Activated T-cell treated with anti-CD3 and anti-CD28 coated beads for 48 hours (primary cell): ENCODE data around the gene USP11.
"Not testable (repeated sequence)": the region's sequence is repeated elsewhere in the genome, so short reads cannot be mapped to it uniquely, and the experiment has no call there.

Experiments
- DNase-seq: peaks from one replicate; pipeline ENCODE4 v3.0.0-alpha.2; 2020; ENCODE audit warnings: low read depth

USP11 gene

DNA sequence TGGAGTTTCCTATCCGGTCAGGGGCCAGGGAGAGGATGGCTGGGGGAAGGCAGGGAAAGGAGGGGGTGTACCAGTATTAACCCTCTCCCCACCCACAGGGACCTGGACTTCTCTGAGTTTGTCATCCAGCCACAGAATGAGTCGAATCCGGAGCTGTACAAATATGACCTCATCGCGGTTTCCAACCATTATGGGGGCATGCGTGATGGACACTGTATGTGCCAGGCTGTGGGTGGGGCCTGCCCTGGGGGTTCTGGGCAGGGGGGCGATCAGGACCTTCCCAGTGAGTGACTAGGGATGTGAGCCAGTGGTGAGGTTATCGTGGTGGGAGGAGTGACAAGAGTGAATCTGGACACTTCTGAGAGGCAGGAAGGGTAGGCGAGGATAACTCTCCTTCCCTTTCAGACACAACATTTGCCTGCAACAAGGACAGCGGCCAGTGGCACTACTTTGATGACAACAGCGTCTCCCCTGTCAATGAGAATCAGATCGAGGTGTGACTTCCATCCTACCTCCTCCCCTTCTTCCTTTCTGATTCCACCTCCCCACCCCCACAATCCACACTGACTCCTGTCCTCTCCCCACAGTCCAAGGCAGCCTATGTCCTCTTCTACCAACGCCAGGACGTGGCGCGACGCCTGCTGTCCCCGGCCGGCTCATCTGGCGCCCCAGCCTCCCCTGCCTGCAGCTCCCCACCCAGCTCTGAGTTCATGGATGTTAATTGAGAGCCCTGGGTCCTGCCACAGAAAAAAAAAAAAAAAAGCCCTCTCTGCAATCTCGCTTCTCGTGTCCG is 14.6 kb downstream of the USP11 start:
- peak; percentile 3 for DNase-seq

DNA sequence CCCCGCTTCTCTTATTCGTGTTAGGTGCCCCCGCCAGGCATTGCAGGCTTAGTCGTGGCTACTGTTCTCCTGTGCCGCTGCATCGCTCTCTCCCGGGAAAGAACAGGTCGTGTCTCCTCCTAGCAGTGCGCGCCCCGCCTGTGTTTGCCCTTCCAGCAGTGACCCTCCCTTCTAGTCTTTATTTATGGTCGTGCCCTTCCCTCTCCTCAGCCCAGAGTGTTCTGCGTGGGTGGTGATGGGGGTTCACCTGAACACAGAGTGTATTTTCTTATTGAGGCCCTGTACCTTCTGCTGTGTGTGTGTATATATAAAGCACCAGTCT is 15.2 kb downstream of the USP11 start:
- DNase-seq: no peak

DNA sequence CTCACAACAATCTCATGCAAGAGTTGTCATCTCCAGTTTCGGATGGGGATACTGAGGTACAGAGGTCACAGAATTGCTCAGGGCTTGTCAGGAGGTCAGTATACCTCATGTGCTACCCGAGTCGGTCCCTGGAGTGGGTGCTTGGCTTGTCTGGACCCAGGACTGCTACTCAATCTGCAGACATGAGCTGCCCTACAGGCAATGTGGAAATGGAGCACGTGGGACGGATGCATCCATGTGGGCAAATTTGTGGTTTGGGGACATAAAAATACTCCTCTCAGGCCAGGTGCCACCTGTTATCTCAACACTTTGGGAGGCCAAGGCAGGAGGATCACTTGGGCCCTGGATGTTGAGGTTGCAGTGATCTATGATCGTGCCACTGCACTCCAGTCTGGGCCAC is 15.8 kb downstream of the USP11 start:
- no peak for DNase-seq

DNA sequence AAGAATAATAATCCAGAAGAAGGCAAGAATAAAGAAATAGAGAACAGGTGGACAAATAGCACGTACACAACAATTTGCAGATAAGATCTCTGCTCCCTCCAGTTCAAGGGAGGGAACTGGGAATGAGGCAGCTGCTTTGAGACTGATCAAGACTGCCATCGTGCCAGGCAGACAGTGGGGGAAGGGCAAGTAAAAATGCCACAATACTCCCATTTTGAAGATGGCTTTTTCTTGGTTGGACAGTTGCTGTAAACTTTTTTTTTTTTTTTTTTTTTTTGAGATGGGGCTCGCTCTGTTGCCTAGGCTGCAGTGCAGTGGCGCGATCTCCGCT is 17.2 kb downstream of the USP11 start:
- DNase-seq: no peak

DNA sequence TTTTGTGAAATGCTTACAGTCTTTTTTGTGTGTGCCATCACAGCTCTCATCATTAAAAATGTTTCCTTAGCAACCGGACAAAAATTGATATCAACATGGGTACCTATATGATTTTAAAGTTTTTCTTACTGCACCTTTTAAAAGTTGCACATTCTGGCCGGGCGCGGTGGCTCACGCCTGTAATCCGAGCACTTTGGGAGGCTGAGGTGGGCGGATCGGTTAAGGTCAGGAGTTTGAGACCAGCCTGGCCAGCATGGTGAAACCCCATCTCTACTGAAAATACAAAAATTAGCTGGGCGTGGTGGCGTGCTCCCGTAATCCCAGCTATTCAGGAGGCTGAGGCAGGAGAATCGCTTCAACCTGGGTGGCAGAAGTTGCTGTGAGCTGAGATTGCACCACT is 24.8 kb downstream of the USP11 start:
- DNase-seq: not testable (repeated sequence)

DNA sequence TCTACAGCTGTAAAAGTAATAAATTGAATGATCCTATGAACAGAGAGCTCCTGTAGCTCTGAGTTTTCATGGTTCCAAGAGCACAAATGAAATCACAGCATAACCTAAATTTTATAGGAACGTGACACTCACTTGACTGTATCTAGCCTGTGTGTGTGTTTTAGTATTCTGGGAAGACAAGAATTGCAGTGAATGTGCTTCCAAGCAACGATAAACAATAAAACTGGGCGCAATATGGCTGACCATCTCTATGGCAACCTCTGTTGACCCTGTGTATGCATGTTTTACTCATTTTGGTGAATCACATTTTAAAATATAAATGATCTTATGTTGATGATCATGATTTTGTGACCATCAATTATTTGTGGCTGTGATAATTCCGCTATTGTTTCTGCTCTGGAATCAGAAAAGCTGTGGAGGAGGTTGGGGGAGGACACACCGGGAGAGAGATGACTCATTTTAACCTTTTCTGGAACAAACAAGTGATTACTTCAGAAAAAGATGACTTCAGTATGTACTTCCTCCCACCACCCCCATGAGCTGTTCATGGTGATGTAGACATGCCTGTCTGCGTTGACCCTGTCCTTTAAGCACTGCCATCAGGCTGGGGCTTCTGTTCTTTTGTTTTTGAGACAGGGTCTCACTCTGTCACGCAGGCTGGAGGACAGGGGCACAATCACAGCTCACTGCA is 31.8 kb downstream of the USP11 start:
- DNase-seq: no peak

DNA sequence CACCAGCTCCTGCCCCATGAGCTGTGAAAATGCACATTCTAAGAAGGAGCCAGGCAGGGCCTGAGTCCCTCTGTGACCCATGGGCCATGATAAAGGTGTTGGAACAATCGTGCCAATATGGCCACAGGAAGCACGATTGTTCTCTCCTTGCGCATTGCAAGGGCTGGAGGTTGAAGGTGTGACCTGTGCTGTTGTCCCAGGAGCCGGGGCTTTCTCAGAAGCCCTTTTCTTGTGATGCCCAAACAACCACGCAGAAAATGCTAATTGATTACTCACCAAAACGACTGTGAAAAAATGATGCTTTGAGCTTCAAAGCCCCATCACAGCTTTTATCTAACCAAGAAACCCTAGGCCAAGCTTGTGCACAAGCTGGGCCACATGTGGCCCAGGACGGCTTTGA is 33.8 kb downstream of the USP11 start:
- no peak for DNase-seq

DNA sequence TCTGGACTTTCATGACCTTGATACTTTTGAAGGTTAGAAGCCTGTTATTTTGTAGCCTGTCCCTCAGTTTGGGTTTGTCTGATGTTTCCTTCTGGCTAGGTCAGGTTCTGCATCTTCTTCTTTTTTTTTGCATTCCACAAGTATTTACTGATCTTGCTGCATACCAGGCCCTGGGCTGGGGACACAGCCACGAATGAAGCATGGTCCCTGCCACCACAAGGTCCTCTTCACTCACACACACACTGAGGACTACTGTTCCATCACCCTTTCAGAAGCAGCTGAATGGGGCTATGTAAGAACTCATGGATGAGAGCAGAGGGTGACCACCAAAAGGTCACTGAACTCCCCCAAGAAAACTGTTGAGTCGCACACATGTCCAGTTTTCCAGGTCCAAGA is 39.2 kb downstream of the USP11 start:
- no peak for DNase-seq

DNA sequence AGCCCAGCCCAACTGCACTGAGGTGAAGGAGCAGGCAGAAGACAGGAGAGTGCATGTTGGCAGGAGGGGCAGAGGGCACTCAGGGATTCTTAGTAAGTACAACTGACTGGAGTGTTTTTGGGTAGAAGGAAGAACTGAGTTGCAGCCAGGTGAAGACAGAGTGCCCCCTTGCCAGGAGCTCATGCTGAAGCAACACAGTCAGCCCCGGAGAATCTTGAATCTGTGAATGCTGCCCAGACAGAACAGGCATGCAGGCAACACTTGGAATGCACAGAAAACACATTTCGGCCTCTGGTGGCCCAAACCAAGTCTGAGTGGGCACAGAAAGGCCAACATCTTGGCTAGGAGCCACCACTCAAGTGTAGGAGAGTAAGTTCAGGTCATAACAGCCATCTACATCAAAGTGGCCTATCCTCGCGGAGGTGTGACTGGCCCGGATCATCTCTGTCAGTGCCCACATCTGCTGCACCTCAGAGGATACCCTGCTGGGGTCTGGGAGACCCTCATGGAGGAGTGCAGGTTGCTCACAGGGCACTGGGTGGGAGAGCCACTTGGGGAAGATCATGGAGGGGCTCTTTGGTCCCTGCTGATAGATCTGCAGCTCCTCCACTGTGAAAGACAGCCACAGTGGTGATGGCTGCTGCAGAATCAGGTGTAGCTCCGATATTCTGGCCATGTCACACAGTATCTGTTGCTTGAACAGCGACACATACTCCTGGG is 40.4 kb downstream of the USP11 start:
- DNase-seq: no peak

DNA sequence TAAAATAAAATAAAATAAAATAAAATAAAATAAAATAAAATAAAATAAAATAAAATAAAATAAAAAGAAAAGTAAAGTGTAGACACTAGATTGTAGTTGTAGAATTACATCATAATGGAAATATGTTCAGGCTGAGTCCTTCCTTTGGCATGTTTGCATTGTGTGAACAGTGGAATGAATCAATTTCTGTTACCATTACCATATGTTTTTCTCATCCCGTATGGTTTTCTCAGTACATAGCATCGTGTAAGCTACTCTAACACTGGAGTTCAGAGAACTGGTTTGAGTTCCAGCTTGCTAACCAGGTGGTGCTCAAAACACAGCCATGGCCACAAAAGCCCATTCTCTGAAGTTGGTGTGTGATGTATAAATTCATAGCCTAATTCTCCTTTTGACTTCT is 45.9 kb downstream of the USP11 start:
- no peak for DNase-seq

DNA sequence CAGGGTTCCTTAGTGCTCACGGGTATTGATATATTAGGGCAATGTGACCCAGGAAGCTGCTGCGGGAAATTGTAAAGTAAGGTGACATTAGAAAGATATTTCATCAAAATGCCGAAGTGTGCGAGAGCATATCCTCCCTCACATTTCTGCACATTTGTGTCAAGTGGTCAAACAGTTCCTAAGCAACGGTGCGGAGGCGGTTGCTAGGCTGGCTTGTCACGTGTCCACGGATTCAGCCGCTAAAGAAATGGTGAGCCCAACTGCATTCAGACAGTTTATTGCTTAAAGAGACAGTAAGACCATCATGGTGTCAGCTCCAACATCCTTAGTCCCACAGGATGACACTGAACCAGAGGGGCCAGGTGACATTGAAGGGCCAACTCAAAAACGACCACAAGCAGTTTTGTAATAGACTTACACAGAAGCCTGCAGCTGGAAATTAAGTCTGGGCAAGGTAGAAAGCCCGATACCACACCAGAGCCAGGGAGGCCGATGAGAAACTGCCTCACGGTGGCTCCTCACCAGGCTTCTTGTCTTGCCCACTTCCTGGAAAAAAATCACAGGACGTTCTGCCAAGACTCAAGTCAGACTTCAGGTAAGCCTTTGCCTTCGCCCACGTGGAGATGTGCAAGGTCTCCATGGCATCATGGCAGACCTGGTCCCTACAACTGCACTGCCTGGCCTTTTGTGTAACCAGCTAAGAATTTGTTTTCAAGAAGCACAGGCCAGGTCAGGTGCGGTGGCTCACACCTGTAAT is 50.4 kb downstream of the USP11 start:
- no peak for DNase-seq

DNA sequence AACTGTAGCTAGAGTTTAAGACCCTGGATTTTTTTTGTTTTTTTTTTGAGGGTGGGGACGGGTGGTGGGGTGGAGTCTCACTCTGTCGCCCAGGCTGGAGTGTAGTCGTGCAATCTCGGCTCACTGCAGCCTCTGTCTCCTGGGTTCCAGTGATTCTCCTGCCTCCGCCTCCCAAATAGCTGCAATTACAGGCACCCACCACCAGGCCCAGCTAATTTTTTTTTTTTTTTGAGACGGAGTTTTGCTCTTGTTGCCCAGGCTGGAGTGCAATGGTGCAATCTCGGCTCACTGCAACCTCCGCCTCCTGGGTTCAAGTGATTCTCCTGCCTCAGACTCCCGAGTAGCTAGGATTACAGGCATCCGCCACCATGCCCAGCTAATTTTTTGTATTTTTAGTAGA is 51.8 kb downstream of the USP11 start:
- DNase-seq: not testable (repeated sequence)

DNA sequence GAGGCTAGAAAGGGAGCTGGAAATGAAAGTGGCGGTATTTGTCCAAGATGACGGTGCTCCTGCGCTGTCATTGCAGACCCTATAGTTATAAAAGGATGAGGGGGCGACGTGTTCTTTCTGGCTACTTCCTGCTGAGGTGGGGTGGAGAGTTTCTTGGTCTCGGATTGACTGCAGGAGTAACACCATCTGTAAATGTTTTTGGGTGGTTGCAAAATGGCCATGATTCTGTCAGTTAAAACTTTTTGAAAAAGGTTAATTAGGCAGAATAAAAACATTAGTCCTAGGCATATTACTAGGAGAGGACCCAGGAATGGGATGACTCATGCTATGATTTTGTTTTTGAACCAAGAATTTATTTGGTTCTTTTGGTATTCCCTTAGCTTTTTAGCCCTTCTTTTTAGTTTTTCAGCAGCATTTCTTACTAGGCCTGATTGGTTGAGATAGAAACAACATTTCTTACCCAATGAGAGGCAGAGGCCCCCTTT is 53.1 kb downstream of the USP11 start:
- no peak for DNase-seq

DNA sequence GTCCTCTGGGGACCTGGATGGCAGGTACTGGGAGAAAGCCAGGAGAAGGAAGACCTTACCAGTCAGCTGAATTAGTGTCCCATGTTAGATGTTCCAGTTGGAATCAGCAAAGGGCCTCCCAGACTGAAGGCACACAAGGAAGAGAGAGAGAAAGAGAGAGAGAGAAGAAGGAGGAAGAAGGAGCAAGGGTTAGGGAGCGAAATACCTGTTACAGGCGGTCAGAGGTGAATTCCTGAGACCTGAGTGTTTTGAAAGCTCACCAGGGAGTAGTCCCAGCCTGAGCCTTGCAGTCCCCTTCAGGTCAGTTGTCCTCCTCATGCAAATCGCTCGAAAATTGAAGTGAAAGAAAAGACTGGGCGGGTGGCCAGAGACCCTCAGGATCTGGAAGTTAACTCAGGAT is 60.3 kb downstream of the USP11 start:
- no peak for DNase-seq

DNA sequence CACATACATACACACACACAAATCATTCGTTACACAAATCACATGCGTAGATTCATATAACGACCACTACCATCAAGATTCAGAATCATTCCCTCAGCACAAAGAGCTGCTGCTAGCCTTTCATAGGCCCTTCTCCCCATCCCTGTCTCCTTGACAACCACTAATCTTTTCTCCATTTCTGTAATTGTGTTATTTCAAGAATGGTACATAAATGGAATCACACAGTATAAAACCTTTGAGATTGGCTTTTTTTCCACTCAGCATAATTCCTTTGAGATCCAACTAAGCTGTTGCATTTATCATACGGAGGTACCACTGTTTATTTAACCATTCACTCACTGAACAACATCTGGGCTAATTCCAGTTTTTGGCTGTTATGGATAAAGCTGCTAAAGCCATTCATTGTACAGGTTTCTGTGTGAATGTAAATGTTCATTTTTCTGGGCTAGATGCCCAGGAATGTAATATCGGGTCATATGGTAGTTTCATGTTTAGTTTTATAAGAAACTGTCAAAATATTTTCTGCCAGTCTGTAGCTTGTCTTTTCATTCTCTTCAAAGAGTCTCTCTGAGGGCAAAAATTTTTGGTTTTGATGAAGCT is 64.1 kb downstream of the USP11 start:
- DNase-seq: no peak

DNA sequence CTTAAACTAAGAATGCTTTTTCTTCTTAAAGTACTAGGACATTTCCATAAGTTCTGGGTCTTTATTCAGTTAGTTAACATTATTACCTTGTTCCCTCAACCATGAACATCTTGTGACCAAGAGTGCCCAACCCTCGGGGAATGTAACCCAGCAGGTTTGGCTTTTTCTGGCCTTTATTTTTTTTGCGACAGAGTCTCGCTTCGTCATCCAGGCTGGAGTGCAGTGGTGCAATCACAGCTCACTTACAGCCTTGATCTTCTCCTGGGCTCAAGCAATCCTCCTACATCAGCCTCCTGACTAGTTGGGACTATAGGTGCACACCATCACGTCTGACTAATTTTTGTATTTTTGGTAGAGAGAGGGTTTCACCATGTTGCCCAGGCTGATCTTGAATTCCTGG is 65.1 kb downstream of the USP11 start:
- DNase-seq: no peak
